GM23248 (cell line): ENCODE results near the gene C2CD2L.

Source experiments
- EZH2 ChIP-seq: fragments of 200-600 bp; sonication (generic); IDR thresholded peaks from 2 replicates; pipeline ENCODE4 v1.6.1; 2018; ENCODE audit warnings: antibody characterized with exemption, mild to moderate bottlenecking; ENCODE audit not compliant: insufficient read depth, poor library complexity, severe bottlenecking
- EZH2phosphoT487 ChIP-seq: fragments of 200-600 bp; sonication (generic); IDR thresholded peaks from 2 replicates; pipeline ENCODE4 v1.6.1; 2018; ENCODE audit warnings: antibody characterized with exemption, moderate library complexity, mild to moderate bottlenecking, low read depth; ENCODE audit not compliant: insufficient read depth

- TF ChIP-seq EZH2phosphoT487 (no peak), EZH2 (no peak)
Observed at GRCh38 chr11:119099711-119100110, 7.4 kb upstream of the C2CD2L start.
